Activated CD4-positive, alpha-beta T cell treated with anti-CD3 and anti-CD28 coated beads, Interleukin-2, amount 50 U/mL, for 48 hours (primary cell): ENCODE results near the gene SERINC2.
A peak's percentile ranks its signal among the peaks of the same experiment; 100 is the strongest.
"Not testable (repeated sequence)": the region's sequence is repeated elsewhere in the genome, so short reads cannot be mapped to it uniquely, and the experiment has no call there.

Experiments used
- DNase-seq, 2 experiments: peaks; one replicate each; pipeline ENCODE4 v3.0.0-alpha.2; 2020

The SERINC2 gene

DNA sequence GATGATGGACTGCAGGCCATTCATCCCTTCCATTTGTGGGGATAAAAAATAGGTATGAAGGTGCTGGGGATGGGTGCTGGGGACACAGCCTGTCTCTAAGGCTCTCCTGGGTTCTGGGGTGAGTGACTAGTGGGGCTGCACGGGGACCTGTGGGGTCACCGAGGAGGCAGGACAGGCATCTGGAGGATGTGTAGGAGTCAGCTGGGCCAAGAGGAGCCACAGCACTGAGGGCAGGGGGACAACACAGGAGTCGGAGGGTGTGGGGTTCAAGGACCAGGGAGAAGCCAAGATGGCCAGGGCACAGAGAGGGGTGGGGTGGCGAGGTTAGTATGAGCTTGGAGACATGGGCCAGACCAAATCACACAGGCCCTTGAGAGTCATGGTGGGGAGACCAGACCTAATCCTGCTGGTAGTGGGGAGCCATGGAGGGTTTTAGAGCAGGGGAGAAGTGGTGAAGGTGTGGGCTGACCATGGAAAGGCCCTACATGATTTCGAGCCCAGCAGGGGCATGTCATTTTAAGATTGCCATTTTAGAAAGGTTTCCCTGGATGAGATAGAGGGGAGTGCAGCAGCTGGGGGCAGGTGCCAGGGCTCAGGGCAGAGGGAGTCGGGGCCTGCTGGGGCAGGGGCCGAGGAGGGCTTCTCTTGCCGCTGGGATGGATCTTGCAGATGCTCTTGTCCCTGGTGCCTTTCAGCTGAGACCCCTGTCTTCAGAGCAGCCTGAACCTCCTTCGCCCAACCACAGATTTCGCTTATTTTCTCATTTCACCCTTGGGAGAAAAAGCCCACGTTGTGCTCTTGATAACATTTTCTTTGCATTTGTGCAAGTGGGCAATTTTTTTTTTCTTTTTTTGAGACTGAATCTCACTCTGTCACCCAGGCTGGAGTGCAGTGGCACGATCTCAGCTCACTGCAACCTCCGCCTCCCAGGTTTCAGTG is 22.7 kb downstream of the SERINC2 start:
- no peak for DNase-seq

DNA sequence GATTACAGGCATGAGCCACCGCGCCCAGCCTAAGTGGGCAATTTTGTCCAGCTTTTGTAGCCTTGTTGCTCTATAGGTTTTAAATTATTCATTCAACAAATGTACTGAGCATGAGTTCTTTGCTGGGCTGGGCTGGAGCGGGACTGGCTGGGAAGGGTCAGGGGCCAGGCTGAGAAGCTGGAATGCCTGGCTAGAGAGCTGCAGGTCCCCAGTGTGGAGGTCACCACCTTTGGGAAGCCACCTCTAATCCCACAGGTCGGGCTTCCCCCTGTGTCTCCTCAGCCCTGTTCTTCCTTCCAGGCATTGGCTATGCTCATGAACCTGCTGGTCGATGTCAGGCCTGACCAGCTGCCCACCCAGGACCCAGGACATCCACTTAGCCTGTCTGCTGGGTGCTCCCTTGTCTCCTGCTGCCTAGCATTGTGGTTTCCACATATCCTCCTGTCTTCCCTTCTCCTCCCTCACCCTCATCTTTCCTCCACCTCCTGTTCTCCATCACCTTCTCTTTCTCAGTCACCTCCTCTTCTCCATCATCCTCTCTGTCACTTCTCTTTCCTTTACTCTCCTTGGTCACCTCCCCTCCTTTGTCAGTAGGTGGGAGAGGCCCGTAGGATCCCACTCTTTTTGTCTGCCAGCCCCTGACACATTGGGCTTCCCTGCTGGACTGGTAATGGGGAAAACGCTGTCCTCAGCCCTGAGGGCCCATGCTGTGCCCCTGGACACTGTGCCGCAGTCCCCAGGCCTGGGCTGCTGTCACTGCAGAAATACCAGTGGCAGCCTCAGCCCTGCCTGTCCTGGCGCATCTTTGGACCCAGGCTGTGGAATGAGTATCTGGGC is 23.8 kb downstream of the SERINC2 start:
- DNase-seq = no peak

DNA sequence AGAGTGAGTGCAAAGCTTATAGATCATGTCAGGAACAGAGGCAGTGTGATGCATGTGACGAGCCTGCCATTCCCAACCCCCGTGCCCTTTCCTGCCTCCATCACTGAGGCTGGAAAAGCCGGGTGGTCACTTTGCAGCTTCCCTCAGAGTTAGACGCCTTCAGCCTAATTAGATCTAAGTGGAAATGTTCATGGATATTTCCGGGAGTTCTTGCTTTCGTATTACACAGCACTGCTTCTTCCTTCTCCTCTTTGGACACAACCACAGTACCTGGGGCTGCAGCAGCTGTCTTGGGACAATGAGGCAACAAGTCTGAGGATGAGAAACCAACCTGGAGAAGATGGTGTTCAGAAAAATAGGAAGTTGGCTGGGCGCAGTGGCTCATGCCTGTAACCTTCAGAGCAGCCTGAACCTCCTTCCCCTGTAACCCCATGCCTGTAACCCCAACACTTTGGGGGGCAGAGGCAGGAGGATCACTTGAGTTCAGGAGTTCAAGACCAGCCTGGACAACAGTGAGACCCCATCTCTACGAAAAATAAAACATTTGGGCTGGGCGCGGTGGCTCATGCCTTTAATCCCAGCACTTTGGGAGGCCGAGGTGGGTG is 24.5 kb downstream of the SERINC2 start:
- DNase-seq = no peak

DNA sequence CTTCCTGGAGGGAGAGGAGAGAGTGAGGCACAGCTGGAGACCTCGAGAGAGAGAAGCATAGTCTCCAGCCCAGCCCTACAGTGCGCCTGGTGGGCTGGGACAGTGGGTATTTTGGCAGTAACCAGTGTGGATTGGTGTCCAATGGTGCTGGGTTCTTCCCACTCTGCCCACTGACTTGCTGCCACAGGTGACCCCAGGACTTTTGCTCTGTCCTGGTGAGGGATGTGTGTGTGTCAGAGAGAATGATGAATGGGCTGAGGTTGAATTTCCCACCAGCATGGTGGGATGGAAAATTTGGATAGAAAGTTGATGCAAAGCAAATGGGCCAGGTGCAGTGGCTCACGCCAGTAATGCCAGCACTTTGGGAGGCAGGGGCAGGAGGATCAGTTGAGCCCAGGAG is 26.3 kb downstream of the SERINC2 start:
- no peak for DNase-seq

- DNase-seq = no peak
Observed at GRCh38 chr1:31441073-31441472, 28.1 kb downstream of the SERINC2 start.

DNA sequence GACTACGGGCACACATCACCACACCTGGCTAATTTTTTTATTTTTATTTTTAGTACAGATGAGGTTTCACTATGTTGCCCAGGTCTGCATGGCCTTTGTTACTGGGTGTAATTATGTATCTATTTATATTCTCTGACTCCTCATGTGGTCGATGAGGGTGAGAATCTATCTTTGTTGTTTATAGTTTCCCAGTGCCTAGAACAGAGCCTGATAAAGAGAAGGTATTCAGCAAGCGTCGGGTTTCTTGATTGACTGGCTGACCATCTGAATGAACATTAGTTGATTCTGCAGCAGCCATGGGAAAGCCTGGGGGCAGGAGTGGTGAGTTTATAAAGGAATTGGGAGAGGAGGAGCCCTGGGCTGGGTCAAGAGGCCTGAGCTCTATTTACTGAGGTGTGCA is 28.5 kb downstream of the SERINC2 start:
- DNase-seq = no peak

- DNase-seq = no peak
Observed at GRCh38 chr1:31441970-31442647, 29.1 kb downstream of the SERINC2 start.

- DNase-seq = no peak
Observed at GRCh38 chr1:31442648-31442994, 29.6 kb downstream of the SERINC2 start.

- no peak for DNase-seq
Observed at GRCh38 chr1:31443673-31444072, 30.7 kb downstream of the SERINC2 start.

DNA sequence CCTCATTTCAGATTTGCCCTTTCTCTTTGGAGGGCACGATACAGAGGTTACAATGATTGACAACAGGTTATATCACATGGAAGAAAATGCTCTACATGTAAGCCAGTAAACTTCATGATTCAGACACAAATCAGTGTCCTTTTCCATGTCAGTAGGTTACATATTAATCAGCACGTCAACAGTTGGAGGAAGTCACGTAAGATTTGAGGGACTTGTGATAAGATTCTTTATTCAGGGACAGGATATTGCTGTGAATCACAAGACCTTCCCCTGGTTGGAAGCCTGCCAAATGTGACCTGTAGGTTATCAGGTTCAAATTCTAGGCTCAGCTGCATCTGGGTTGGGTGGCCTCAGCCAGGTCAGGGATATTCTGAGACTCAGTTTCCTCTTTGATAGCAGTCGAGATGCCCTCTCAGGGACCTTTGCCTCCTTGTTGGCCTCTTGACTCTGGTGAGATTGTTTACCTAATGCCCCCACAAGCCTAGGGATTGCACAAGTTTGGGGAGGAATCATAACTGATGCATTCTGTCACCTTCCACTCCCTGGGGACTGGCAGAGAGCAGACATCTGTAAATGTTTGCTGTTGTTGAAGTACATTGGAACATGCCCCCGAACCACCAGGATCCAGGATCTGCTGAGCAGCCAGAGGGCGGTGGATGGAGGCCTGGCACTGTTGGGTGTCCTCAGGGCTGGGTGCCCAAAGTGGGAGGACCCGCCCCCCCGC is 31.9 kb downstream of the SERINC2 start:
- no peak for DNase-seq

GRCh38 chr1:31445951-31446350 is 32.9 kb downstream of the SERINC2 start:
- DNase-seq = no peak

GRCh38 chr1:31447210-31447609 is 34.2 kb downstream of the SERINC2 start:
- no peak for DNase-seq

DNA sequence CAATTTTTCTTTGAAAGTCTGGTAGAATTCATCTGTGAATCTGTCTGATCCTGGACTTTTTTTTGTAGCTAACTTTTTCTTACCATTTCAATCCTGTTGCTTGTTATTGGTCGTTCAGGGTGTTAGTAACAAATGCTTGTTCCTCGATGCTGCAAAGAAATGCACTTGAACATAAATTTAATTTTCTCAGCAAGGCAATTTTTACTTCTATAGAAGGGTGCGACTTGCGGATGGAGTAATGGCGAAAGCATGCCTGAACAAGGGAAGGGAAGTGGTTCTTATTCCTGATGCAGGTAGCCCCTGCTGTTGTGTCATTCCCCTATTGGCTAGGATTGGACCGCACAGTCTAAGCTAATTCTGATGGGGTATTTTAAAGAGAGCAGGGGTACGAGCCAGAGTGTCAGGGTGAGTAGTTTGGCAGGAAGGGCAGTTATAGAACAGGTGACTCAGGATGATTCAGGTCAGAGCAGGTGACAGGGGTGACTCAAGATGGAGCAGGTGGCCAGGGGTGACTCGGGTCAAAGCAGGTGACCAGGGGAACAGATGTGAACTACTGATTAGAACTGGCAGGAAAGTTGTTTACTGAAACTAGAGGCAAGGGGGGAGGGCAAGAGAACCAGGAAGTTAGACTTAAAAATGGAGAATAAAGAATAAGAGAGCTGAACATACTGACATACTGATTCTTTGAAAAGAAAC is 40.5 kb downstream of the SERINC2 start:
- no peak for DNase-seq

DNA sequence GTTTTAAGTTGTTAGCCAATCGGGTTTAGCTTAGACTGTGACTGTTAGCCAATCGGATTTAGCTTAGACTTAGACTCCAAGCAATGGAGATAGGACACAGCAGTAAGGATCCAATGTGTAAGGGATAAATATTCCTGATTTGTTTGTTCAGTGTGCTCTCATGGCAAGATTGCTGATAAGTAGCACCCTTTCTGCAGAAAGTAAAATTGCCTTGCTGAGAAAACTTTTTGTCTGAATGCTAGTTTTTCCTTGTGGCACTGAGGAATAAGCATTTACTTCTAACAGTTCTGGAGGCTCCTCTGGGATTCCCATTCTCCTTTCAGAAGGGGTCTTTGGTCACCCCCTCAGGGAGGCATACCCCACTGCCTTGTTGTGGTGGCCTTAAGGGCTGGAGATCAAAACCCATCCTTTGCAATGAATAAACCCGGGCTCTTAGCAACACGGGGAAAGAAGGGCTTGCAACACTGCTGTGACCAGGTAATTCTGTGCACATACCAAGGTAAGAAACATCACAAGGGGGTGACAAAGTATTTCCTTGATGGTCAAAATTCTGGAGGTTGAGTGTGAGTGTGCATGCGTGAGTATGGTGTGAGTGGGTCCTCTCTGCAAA is 45.4 kb downstream of the SERINC2 start:
- DNase-seq = no peak

DNA sequence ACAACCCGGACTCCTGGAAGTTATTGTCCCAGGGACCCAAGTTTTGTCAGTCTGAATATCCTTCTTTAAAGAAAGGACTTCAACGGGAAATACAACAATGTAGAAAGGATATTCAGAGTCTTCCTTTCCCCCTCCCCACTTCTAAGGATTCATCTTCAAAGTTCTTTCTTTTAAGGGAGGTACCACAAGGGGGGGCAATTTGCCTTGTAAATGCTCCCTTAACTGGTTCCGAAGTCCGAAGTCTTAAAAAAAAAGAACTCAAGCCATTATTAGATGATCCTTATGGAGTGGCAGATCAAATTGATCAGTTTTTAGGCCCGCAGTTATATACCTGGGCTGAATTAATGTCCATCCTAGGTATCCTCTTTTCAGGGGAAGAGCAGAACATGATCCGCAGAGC is 47.0 kb downstream of the SERINC2 start:
- no peak for DNase-seq

DNA sequence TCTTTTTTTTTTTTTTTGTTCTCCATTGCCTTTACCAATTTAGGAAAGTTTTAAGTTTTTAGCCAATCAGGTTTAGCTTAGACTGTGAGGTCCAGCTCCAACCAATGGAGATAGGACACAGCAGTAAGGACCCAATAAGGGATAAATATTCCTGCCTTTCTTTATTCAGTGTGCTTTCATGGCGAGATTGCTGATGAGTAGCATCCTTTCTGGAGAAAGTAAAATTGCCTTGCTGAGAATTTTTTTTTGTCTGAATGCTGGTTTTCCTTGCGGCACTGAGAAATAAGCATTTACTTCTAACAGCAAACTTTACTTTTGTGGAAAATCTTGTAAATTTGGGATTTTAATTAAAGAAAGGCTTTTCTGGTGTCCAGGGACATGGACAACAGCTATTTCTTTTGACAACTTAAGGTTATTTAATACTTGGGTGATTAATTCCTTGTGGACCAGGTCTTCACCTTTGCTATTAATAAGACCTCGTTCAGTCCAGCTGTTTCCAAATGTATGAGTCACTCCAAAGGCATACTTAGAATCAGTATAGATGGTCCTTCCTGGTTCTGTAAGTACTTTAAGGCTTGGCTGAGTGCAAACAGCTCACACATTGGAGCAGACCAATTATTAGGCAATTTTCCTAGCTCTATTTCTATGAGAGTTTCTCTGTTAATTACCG is 54.1 kb downstream of the SERINC2 start:
- no peak for DNase-seq

- DNase-seq = no peak
Observed at GRCh38 chr1:31470794-31471315, 57.8 kb downstream of the SERINC2 start.

DNA sequence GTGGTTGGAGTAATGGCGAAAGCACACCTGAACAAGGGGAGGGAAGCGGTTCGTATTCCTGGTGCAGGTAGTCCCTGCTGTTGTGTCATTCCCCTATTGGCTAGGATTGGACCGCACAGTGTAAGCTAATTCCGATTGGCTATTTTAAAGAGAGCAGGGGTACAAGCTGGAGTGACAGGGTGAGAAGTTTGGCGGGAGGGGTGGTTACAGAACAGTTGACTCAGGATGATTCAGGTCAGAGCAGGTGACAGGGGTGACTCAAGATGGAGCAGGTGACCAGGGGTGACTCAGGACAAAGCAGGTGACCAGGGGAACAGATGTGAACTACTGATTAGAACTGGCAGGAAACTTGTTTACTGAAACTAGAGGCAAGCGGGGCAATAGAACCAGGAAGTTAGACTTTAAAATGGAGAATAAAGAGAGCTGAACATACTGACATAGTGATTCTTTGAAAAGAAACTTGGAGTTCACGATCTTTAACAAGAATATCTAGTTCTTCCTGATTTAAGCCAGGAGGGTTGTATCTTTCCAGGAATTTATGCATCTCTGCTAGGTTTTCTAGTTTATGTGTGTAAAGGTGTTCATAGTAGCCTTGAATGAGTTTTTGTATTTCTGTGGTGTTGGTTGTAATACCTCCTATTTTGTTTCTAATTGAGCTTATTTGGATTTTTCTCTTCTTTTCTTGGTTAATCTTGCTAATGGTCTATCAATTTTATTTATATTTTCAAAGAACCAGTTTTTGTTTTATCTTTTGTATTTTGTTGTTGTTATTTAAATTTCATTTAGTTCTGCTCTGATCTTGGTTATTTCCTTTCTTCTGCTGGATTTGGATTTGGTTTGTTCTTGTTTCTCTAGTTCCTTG is 58.7 kb downstream of the SERINC2 start:
- peak in 1 of 2 experiments; percentile 8 for DNase-seq

- DNase-seq = not testable (repeated sequence)
Observed at GRCh38 chr1:31472314-31472651, 59.3 kb downstream of the SERINC2 start.
